NCI-H2081 (cell line): ENCODE measurements around the gene QPRT.
"Not testable (repeated sequence)": the region's sequence is repeated elsewhere in the genome, so short reads cannot be mapped to it uniquely, and the experiment has no call there.

Source experiments
- DNase-seq, 2 experiments: peaks; one replicate each; lab custom pipeline; 2025; lab: John Stamatoyannopoulos, UW

Gene QPRT

GRCh38 chr16:29663016-29663806 lies 15.8 kb upstream of the QPRT start, which contains the start of gene SPN:
Gene SPN (plus strand): TSS chr16:29663247. CDS start chr16:29663729, 482 bp downstream.
- no peak for DNase-seq

- no peak for DNase-seq
Observed at GRCh38 chr16:29663807-29664090, 15.2 kb upstream of the QPRT start.

- no peak for DNase-seq
Observed at GRCh38 chr16:29664091-29664921, 14.7 kb upstream of the QPRT start.

GRCh38 chr16:29665294-29666077 lies 13.5 kb upstream of the QPRT start:
- DNase-seq: no peak

GRCh38 chr16:29667322-29667610 lies 11.7 kb upstream of the QPRT start:
- not testable (repeated sequence) for DNase-seq

- DNase-seq: no peak
Observed at GRCh38 chr16:29667755-29668154, 11.2 kb upstream of the QPRT start.

- no peak for DNase-seq
Observed at GRCh38 chr16:29668267-29668666, 10.7 kb upstream of the QPRT start.

GRCh38 chr16:29673501-29673900 lies 5.5 kb upstream of the QPRT start:
- DNase-seq: no peak

GRCh38 chr16:29674188-29674587 lies 4.8 kb upstream of the QPRT start:
- no peak for DNase-seq

GRCh38 chr16:29675811-29676643 lies 3.0 kb upstream of the QPRT start:
- no peak for DNase-seq

GRCh38 chr16:29676989-29677785 lies 1.8 kb upstream of the QPRT start:
- no peak for DNase-seq

GRCh38 chr16:29680180-29680598 lies 1.2 kb downstream of the QPRT start:
- DNase-seq: no peak

- no peak for DNase-seq
Observed at GRCh38 chr16:29683543-29684090, 4.6 kb downstream of the QPRT start.

GRCh38 chr16:29684679-29685078 lies 5.7 kb downstream of the QPRT start:
- no peak for DNase-seq

- no peak for DNase-seq
Observed at GRCh38 chr16:29686740-29687332, 7.9 kb downstream of the QPRT start.

GRCh38 chr16:29687755-29688154 lies 8.8 kb downstream of the QPRT start:
- DNase-seq: no peak

- no peak for DNase-seq
Observed at GRCh38 chr16:29688172-29688571, 9.2 kb downstream of the QPRT start.

GRCh38 chr16:29689490-29690351 lies 10.7 kb downstream of the QPRT start:
- not testable (repeated sequence) for DNase-seq

- not testable (repeated sequence) for DNase-seq
Observed at GRCh38 chr16:29692606-29693005, 13.6 kb downstream of the QPRT start.
